ENCODE measurements around the gene FRMD4A.

Gene FRMD4A

GRCh38 chr10:13871776-13872175 lies 458.9 kb downstream of the FRMD4A start:
- no peak for DNase-seq (ENCODE audit: low read depth in 1 of 2, low spot score in 1 of 2)
- TF ChIP-seq GABPA (IDR thresholded peaks at IDR 0.05; ENCODE audit: low read depth) (no peak), SPI1 (IDR thresholded peaks at IDR 0.05; ENCODE audit: borderline replicate concordance, low read depth) (no peak), REST (IDR thresholded peaks at IDR 0.05; ENCODE audit: insufficient replicate concordance, low read depth) (no peak), POLR2AphosphoS5 (IDR thresholded peaks at IDR 0.05; ENCODE audit: low read depth) (no peak)
- TF ChIP-seq, protein P1, sequence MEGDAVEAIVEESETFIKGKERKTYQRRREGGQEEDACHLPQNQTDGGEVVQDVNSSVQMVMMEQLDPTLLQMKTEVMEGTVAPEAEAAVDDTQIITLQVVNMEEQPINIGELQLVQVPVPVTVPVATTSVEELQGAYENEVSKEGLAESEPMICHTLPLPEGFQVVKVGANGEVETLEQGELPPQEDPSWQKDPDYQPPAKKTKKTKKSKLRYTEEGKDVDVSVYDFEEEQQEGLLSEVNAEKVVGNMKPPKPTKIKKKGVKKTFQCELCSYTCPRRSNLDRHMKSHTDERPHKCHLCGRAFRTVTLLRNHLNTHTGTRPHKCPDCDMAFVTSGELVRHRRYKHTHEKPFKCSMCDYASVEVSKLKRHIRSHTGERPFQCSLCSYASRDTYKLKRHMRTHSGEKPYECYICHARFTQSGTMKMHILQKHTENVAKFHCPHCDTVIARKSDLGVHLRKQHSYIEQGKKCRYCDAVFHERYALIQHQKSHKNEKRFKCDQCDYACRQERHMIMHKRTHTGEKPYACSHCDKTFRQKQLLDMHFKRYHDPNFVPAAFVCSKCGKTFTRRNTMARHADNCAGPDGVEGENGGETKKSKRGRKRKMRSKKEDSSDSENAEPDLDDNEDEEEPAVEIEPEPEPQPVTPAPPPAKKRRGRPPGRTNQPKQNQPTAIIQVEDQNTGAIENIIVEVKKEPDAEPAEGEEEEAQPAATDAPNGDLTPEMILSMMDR (IDR thresholded peaks at IDR 0.05; ENCODE audit: insufficient read depth, low read length), result no peak

GRCh38 chr10:13871011-13871410 lies 459.7 kb downstream of the FRMD4A start:
- DNase-seq (ENCODE audit: low read depth in 1 of 2, low spot score in 1 of 2), result no peak
- Histone ChIP-seq H3K4me3 (replicated peaks; ENCODE audit: insufficient read depth, low read length) (no peak overlapping the region), H3K27me3 (ENCODE audit: insufficient read depth, poor library complexity, severe bottlenecking) (no peaks in the 10 kb centered on the region), H3K27ac (replicated peaks) (no peak overlapping the region)
- TF ChIP-seq, protein P1 (IDR thresholded peaks at IDR 0.05; ENCODE audit: insufficient read depth, low read length), result no peak
- TF ChIP-seq SPI1 (IDR thresholded peaks at IDR 0.05; ENCODE audit: borderline replicate concordance, low read depth) (no peak), POLR2AphosphoS5 (IDR thresholded peaks at IDR 0.05; ENCODE audit: low read depth) (no peak), GABPA (IDR thresholded peaks at IDR 0.05; ENCODE audit: low read depth) (no peak), REST (IDR thresholded peaks at IDR 0.05; ENCODE audit: insufficient replicate concordance, low read depth) (no peak)

More at GRCh38 chr10:13871776-13872175, 458.9 kb downstream of the FRMD4A start:
- H3K27me3 ChIP-seq (ENCODE audit: insufficient read depth, poor library complexity, severe bottlenecking), result no peaks in the 10 kb centered on the region
- H3K27ac ChIP-seq (replicated peaks), result no peak overlapping the region
- no peak overlapping the region for H3K4me3 ChIP-seq (replicated peaks; ENCODE audit: insufficient read depth, low read length)

- H3K27ac ChIP-seq (replicated peaks), result no peak overlapping the region
- H3K27me3 ChIP-seq (ENCODE audit: insufficient read depth, poor library complexity, severe bottlenecking), result no peaks in the 10 kb centered on the region
- TF ChIP-seq SPI1 (IDR thresholded peaks at IDR 0.05; ENCODE audit: borderline replicate concordance, low read depth) (no peak), REST (IDR thresholded peaks at IDR 0.05; ENCODE audit: insufficient replicate concordance, low read depth) (no peak), POLR2AphosphoS5 (IDR thresholded peaks at IDR 0.05; ENCODE audit: low read depth) (no peak)
- no peak overlapping the region for H3K4me3 ChIP-seq (replicated peaks; ENCODE audit: insufficient read depth, low read length)
- no peak for DNase-seq (ENCODE audit: low read depth in 1 of 2, low spot score in 1 of 2)
Observed at GRCh38 chr10:13869295-13869664, 461.4 kb downstream of the FRMD4A start.

Data from HL-60 (cell line).